Kidney (tissue), 14 donors: ENCODE results near the gene TAF3. TPM values are rescaled to one million over a fixed set of nuclear protein-coding genes. Genes with fewer than 3 reads are reported as not detected.

ENCODE experiments used
- DNase-seq, 5 donors: peaks; one replicate each; pipeline ENCODE4 v3.0.0-alpha.2; 2013 to 2020
- FAIRE-seq: peaks from 2 replicates; lab custom pipeline; 2012; peaks lifted over from hg19 to GRCh38; lab: Jason Lieb, UNC
- H3K27ac ChIP-seq, 2 donors: one replicate each; pipeline ENCODE4 v1.7.0; 2013; ENCODE audit warnings: low read depth in 2 of 2, low read length in 2 of 2, inconsistent platforms in 1 of 2
- H3K27me3 ChIP-seq: one replicate; pipeline ENCODE4 v1.7.1; 2013; ENCODE audit warnings: low read length, inconsistent platforms; ENCODE audit not compliant: control insufficient read depth, insufficient read depth
- H3K36me3 ChIP-seq, 3 donors: one replicate each; pipeline versions ENCODE4 v1.7.0 to v1.7.1; 2013; ENCODE audit warnings: low read length in 3 of 3, control low read depth in 1 of 3, inconsistent platforms in 1 of 3; ENCODE audit not compliant: insufficient read depth in 3 of 3, control insufficient read depth in 2 of 3
- H3K4me1 ChIP-seq, 3 donors: one replicate each; pipeline versions ENCODE4 v1.7.0 to v1.7.1; 2013; ENCODE audit warnings: low read length in 3 of 3, inconsistent platforms in 1 of 3, low read depth in 1 of 3; ENCODE audit not compliant: control insufficient read depth in 2 of 3, insufficient read depth in 2 of 3
- H3K4me3 ChIP-seq, 3 donors: one replicate each; pipeline versions ENCODE4 v1.7.0 to v1.8.1; 2013; ENCODE audit warnings: low read length in 3 of 3, control low read depth in 1 of 3, inconsistent platforms in 1 of 3
- H3K9ac ChIP-seq, 3 donors: one replicate each; pipeline versions ENCODE4 v1.7.0 to v1.7.1; 2013; ENCODE audit warnings: low read length in 3 of 3, control low read depth in 1 of 3, inconsistent platforms in 1 of 3
- H3K9me3 ChIP-seq, 3 donors: one replicate each; pipeline versions ENCODE4 v1.7.0 to v1.7.1; 2013; ENCODE audit warnings: low read length in 3 of 3, control low read depth in 1 of 3, inconsistent platforms in 1 of 3; ENCODE audit not compliant: control insufficient read depth in 2 of 3, insufficient read depth in 1 of 3
- CTCF ChIP-seq: IDR thresholded peaks from 3 replicates; pipeline ENCODE4 v1.5.1; 2012; ENCODE audit warnings: mild to moderate bottlenecking, moderate library complexity, borderline replicate concordance; ENCODE audit not compliant: insufficient read depth; ENCODE audit errors: extremely low read depth
- intact Hi-C: fragments of 100-400 bp; cut with DNase I; formaldehyde crosslinking; loops from one replicate; pipeline ENCODE4 v1.11.1; 2022
- polyA plus RNA-seq: library from polyadenylated mRNA; stranded (reverse); fragments of 350-450 nt; fragmentation: Illumina TruSeq; extraction: RNeasy Lipid Tissue Mini Kit (QIAGEN cat#74804); gene quantifications from one replicate; pipeline ENCODE4 v1.2.3, GENCODE V29; 2014; ENCODE audit warnings: low read depth, low replicate concordance; ENCODE audit not compliant: insufficient read depth
- total RNA-seq: library from RNA; stranded (reverse); fragmentation: NEBNext Ultra II Directional; extraction: Animal tissue kit (Norgen Biotek cat#: 25700); gene quantifications from one replicate; pipeline ENCODE4 v1.2.1, GENCODE V29; 2021
- donor health status: control.
- donor health status: control.
- donor health status: control.
- donor health status: control.
- donor health status: control.
- donor health status: DM: yes; HTN: yes; CAD: no.
- donor health status: Normal renal cell carcinoma (clear cell type).

Gene TAF3
- total and polyA plus RNA-seq, 2 donors from 2014 or later, result 4.0 to 8.7 TPM

GRCh38 chr10:7915923-7916536, 97.7 kb downstream of the TAF3 start:
- Histone ChIP-seq H3K4me1 (no peaks in the 10 kb centered on the region), H3K9ac (no peak overlapping the region), H3K27ac (no peak overlapping the region), H3K9me3 (no peaks in the 10 kb centered on the region), H3K27me3 (no peaks in the 10 kb centered on the region), H3K4me3 (no peak overlapping the region), H3K36me3 (no peaks in the 10 kb centered on the region)
- DNase-seq (peak in 2 of 5 donors; percentile 50 to 81), FAIRE-seq (no peak)
- TF ChIP-seq CTCF, result no peak
- intact Hi-C loops, result no loop called here

GRCh38 chr10:7917736-7918135, 99.4 kb downstream of the TAF3 start:
- no peak for TF ChIP-seq CTCF
- FAIRE-seq, result no peak

GRCh38 chr10:7922707-7923106, 104.4 kb downstream of the TAF3 start:
- Histone ChIP-seq H3K9me3 (no peaks in the 10 kb centered on the region), H3K9ac (no peak overlapping the region), H3K27ac (no peak overlapping the region), H3K4me3 (no peak overlapping the region), H3K36me3 (no peaks in the 10 kb centered on the region), H3K27me3 (no peaks in the 10 kb centered on the region), H3K4me1 (no peaks in the 10 kb centered on the region)
- TF ChIP-seq CTCF, result no peak
- intact Hi-C loops, result no loop called here
- DNase-seq, result no peak
- FAIRE-seq, result no peak

More at GRCh38 chr10:7917736-7918135, 99.4 kb downstream of the TAF3 start:
- Histone ChIP-seq H3K4me1 (no peaks in the 10 kb centered on the region), H3K36me3 (no peaks in the 10 kb centered on the region), H3K4me3 (no peak overlapping the region), H3K9me3 (no peaks in the 10 kb centered on the region), H3K27ac (no peak overlapping the region), H3K27me3 (no peaks in the 10 kb centered on the region), H3K9ac (no peak overlapping the region)
- intact Hi-C loops, result no loop called here
- DNase-seq, result no peak

GRCh38 chr10:7928536-7928935, 110.2 kb downstream of the TAF3 start:
- Histone ChIP-seq H3K9me3 (no peaks in the 10 kb centered on the region), H3K36me3 (no peaks in the 10 kb centered on the region), H3K9ac (no peak overlapping the region), H3K27me3 (no peaks in the 10 kb centered on the region), H3K27ac (no peak overlapping the region), H3K4me1 (peaks cover 0 to 6% (median 0%) of the 10 kb centered on the region in 3 donors), H3K4me3 (no peak overlapping the region)
- no peak for DNase-seq
- FAIRE-seq, result no peak
- TF ChIP-seq CTCF, result no peak
- intact Hi-C loops, result no loop called here
